HL-60 (cell line): ENCODE measurements around the gene INTS12.

Experiments
- TF ChIP-seq, protein P1 (sequence below): IDR thresholded peaks from 2 replicates; pipeline ENCODE4 v1.6.1; 2012; ENCODE audit warnings: low read depth; ENCODE audit not compliant: insufficient replicate concordance
- TF ChIP-seq, protein P2 (sequence below): IDR thresholded peaks from one replicate; pipeline ENCODE4 v1.5.1; 2011; ENCODE audit warnings: low read length, control low read depth, inconsistent platforms; ENCODE audit not compliant: insufficient read depth

DNA sequence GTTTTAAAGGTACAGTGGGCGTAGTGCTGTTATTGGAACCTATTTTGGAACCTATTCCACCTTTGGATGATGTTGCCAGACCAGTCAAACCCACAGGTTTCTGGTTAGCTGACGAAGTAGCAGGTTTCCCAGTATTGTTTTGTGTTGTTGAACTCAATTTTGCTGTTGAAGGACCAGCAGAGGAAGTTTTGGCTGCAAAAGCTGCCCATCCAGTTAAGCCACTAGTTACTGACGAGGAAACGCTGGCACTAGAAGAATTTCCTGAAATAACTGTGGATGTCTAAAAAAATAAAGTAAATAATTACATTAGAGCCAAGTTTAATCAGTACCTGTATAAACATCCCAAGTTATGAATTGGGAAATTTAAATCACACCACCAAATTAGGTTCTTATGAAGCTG, 25.5 kb downstream of the INTS12 start:
- TF ChIP-seq, protein P1, sequence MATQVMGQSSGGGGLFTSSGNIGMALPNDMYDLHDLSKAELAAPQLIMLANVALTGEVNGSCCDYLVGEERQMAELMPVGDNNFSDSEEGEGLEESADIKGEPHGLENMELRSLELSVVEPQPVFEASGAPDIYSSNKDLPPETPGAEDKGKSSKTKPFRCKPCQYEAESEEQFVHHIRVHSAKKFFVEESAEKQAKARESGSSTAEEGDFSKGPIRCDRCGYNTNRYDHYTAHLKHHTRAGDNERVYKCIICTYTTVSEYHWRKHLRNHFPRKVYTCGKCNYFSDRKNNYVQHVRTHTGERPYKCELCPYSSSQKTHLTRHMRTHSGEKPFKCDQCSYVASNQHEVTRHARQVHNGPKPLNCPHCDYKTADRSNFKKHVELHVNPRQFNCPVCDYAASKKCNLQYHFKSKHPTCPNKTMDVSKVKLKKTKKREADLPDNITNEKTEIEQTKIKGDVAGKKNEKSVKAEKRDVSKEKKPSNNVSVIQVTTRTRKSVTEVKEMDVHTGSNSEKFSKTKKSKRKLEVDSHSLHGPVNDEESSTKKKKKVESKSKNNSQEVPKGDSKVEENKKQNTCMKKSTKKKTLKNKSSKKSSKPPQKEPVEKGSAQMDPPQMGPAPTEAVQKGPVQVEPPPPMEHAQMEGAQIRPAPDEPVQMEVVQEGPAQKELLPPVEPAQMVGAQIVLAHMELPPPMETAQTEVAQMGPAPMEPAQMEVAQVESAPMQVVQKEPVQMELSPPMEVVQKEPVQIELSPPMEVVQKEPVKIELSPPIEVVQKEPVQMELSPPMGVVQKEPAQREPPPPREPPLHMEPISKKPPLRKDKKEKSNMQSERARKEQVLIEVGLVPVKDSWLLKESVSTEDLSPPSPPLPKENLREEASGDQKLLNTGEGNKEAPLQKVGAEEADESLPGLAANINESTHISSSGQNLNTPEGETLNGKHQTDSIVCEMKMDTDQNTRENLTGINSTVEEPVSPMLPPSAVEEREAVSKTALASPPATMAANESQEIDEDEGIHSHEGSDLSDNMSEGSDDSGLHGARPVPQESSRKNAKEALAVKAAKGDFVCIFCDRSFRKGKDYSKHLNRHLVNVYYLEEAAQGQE = no peak
- TF ChIP-seq, protein P2, sequence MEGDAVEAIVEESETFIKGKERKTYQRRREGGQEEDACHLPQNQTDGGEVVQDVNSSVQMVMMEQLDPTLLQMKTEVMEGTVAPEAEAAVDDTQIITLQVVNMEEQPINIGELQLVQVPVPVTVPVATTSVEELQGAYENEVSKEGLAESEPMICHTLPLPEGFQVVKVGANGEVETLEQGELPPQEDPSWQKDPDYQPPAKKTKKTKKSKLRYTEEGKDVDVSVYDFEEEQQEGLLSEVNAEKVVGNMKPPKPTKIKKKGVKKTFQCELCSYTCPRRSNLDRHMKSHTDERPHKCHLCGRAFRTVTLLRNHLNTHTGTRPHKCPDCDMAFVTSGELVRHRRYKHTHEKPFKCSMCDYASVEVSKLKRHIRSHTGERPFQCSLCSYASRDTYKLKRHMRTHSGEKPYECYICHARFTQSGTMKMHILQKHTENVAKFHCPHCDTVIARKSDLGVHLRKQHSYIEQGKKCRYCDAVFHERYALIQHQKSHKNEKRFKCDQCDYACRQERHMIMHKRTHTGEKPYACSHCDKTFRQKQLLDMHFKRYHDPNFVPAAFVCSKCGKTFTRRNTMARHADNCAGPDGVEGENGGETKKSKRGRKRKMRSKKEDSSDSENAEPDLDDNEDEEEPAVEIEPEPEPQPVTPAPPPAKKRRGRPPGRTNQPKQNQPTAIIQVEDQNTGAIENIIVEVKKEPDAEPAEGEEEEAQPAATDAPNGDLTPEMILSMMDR = no peak
